PFSK-1 (cell line): ENCODE measurements around the gene CA7.
A peak's percentile ranks its signal among the peaks of the same experiment; 100 is the strongest.

Experiments
- FOXP2 ChIP-seq: optimal IDR thresholded peaks from 2 replicates; pipeline ENCODE3; 2011; ENCODE audit warnings: borderline replicate concordance, control low read depth, inconsistent platforms; ENCODE audit not compliant: insufficient read depth; ENCODE audit errors: extremely low read length, extremely low read depth
- POLR2AphosphoS5 ChIP-seq: IDR thresholded peaks from 2 replicates; pipeline ENCODE4 v1.6.1; 2012; ENCODE audit warnings: low read depth, mild to moderate bottlenecking, control low read depth, low read length, moderate library complexity
- SIN3A ChIP-seq: IDR thresholded peaks from 2 replicates; pipeline ENCODE4 v1.6.1; 2012; ENCODE audit warnings: mild to moderate bottlenecking, low read length, moderate library complexity, borderline replicate concordance; ENCODE audit not compliant: insufficient read depth
- TAF1 ChIP-seq: IDR thresholded peaks from 2 replicates; pipeline ENCODE4 v1.6.1; 2012; ENCODE audit warnings: low read length, control low read depth, borderline replicate concordance; ENCODE audit not compliant: insufficient read depth
- TF ChIP-seq, protein P1 (sequence below), 2 experiments: IDR thresholded peaks; 2 replicates each; pipeline versions ENCODE4 v1.6.1 to v1.8.0; 2011 to 2012; ENCODE audit warnings: low read depth in 2 of 2, low read length in 2 of 2, control low read depth in 1 of 2, inconsistent platforms in 1 of 2, mild to moderate bottlenecking in 1 of 2, moderate library complexity in 1 of 2; ENCODE audit not compliant: insufficient read depth in 1 of 2

The CA7 gene

GRCh38 chr16:66878067-66878466 is 33.9 kb downstream of the CA7 start:
- TF ChIP-seq SIN3A: no peak
- TF ChIP-seq TAF1: no peak
- no peak for TF ChIP-seq POLR2AphosphoS5
- no peak for TF ChIP-seq FOXP2
- TF ChIP-seq, protein P1, sequence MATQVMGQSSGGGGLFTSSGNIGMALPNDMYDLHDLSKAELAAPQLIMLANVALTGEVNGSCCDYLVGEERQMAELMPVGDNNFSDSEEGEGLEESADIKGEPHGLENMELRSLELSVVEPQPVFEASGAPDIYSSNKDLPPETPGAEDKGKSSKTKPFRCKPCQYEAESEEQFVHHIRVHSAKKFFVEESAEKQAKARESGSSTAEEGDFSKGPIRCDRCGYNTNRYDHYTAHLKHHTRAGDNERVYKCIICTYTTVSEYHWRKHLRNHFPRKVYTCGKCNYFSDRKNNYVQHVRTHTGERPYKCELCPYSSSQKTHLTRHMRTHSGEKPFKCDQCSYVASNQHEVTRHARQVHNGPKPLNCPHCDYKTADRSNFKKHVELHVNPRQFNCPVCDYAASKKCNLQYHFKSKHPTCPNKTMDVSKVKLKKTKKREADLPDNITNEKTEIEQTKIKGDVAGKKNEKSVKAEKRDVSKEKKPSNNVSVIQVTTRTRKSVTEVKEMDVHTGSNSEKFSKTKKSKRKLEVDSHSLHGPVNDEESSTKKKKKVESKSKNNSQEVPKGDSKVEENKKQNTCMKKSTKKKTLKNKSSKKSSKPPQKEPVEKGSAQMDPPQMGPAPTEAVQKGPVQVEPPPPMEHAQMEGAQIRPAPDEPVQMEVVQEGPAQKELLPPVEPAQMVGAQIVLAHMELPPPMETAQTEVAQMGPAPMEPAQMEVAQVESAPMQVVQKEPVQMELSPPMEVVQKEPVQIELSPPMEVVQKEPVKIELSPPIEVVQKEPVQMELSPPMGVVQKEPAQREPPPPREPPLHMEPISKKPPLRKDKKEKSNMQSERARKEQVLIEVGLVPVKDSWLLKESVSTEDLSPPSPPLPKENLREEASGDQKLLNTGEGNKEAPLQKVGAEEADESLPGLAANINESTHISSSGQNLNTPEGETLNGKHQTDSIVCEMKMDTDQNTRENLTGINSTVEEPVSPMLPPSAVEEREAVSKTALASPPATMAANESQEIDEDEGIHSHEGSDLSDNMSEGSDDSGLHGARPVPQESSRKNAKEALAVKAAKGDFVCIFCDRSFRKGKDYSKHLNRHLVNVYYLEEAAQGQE (IDR thresholded peaks at IDR 0.05; ENCODE audit: insufficient read depth in 1 of 2, low read depth in 2 of 2, low read length in 2 of 2): no peak

DNA sequence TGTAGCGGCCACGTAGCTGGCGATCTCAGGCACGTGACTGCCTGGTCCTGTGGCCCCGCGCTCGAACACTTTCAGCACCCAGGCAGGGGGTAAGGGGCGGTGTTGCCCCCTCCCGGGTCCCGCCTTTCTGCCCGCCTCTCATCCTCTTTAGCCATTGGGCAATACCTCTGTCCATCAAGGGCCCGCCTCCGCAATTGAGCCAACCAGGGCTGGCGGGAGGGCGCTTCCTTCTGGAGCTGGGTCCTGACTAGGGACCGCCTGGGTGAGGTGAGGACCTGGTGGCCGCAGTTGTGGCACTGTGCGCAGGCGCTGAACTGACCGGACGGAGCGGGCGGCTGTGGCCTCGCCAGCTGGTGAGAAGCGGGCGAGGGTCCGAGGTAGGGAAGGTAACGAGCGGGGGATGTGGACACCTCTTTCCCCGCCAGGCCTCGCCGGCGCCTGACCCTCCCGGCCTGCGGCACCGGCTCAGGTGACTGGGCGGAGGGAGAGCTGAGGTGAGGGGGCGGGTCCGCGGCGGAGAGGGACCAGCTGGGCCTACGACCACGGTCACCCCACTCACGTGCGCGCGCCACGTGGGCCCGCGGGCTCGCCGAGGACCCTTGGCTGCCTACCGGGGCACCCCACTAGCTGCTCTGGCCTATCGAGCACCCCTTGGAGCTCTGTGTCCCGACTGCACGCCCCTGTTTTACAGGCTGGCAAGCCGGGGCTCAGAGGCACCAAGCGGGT is 36.2 kb downstream of the CA7 start, which contains the start of gene PDP2:
TSS of gene PDP2 (plus strand) at position 228 of the 726 bp plus-strand sequence. CDS start 3,770 bp downstream, outside the sequence.
- TF ChIP-seq FOXP2 (peak; percentile 73), POLR2AphosphoS5 (peak; percentile 57), TAF1 (0 out of 2 replicates have a peak, but pooled peaks have one; percentile 13), SIN3A (0 out of 2 replicates have a peak, but pooled peaks have one; percentile 30)
- TF ChIP-seq, protein P1 (IDR thresholded peaks at IDR 0.05; ENCODE audit: insufficient read depth in 1 of 2, low read depth in 2 of 2, low read length in 2 of 2): 0 out of 4 replicates have a peak, but pooled peaks of 1 of the 2 experiments have one; percentile 18

DNA sequence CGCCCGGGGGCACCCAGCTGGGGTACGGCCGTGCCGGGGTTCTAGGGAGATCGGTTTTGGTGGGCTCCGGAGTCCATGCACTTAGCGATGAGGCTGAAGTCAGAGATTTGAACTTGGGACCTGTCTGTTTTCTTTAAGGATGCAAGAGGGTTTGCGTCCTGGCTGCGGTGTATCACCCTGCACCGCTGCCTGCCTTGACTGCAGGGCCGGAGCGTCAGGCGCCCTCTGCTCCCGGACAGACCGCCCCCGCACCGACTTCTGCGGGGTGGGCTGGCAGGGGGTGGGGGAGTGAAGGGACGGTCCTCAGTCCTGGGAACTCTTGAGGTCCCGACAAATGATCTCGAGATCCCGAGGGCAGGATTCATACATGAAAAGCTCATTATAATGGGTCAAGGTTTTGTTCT is 36.8 kb downstream of the CA7 start:
- TF ChIP-seq POLR2AphosphoS5 (no peak; the same call in 1 of the 2 replicates), TAF1 (no peak), FOXP2 (no peak), SIN3A (no peak)
- TF ChIP-seq, protein P1 (IDR thresholded peaks at IDR 0.05; ENCODE audit: insufficient read depth in 1 of 2, low read depth in 2 of 2, low read length in 2 of 2): no peak

GRCh38 chr16:66881560-66881959 is 37.3 kb downstream of the CA7 start:
- TF ChIP-seq FOXP2 (no peak), SIN3A (no peak), TAF1 (no peak), POLR2AphosphoS5 (no peak)
- TF ChIP-seq, protein P1 (IDR thresholded peaks at IDR 0.05; ENCODE audit: insufficient read depth in 1 of 2, low read depth in 2 of 2, low read length in 2 of 2): no peak
